Stimulated activated CD8-positive, alpha-beta memory T cell treated with anti-CD3 and anti-CD28 coated beads, Interleukin-4, amount 100 ng/mL, for 24 hours (primary cell): Measurements from ENCODE around the gene SRF.

Source experiments
- DNase-seq: peaks from one replicate; pipeline ENCODE4 v3.0.0-alpha.2; 2020; ENCODE audit warnings: low read depth

SRF gene

DNA sequence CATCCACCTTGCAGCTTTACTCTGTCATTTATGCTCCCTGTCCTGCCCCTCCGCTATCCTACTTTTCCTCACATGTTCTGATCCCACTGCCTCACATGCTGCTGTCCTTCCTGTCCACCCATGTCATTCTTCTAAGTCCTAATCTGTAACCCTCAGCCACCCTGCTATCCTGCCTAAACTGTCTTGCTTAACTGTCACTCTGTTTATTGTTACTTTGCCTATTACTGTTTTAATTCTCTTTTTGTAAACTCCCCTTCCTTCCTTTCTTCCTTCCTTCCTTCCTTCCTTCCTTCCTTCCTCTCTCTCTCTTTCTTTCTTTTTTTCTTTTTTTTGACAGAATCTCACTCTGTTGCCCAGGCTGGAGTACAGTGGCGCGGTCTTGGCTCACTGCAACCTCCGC lies 12.4 kb downstream of the SRF start:
- DNase-seq = no peak

DNA sequence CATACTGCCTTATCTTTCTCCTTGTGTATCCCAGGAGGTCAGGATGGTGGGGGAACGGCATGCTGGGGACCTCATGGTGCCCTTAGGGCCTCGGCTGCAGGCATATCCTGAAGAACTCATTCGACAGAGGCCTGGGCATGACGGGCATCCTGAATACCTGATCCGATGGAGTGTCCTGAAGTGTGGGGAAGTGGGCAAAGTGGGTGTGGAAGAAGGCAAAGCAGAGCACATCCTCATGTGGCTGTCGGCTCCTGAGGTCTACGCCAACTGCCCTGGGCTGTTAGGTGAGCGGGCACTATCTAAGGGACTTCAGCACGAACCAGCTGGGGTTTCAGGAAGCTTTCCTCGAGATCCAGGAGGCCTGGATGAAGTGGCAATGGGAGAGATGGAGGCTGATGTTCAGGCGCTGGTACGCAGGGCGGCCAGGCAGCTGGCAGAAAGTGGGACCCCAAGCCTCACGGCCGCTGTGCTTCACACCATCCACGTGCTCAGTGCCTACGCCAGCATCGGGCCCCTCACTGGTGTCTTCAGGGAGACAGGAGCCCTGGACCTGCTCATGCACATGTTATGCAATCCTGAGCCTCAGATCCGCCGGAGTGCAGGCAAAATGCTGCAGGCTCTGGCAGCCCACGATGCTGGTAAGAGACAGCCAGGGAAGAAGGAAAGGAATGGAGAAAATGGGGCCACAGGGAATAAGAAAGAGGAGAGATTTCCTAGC lies 13.4 kb downstream of the SRF start:
- DNase-seq = no peak

DNA sequence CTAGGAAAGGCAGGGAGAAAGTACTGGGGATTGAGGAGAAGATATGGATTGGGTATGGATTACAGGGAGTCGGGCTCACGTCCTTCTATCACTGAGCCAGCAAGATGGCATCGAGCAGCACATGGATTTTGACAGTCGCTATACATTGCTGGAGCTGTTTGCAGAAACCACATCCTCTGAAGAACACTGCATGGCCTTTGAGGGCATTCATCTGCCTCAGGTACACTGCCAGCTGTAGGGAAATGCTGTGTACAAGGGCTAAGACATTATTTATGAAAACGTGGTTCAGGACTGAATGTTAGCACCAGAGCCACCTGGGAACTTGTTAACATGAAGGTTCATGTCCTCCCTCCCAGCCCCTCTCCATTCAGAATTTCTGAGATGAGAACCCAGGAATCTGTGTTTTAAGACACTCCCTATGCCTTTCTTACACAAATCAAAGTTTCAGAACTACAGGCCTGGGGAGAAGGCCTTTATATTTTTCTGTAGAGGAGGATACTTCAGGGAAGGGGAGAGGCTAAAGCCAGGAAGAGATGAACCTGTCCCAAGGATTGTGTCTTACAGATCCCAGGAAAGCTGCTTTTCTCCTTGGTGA lies 14.4 kb downstream of the SRF start:
- DNase-seq = no peak

DNA sequence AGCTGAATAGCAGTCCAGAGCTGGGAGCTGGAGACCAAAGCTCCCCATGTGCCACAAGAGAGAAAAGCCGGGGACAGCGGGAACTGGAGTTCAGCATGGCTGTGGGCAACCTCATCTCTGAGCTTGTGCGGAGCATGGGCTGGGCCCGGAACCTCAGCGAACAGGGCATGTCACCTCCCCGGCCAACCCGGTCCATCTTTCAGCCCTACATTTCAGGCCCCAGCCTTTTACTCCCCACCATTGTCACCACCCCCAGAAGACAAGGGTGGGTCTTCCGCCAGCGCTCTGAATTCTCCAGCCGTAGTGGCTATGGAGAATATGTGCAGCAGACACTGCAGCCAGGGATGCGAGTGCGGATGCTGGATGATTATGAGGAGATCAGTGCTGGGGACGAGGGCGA lies 14.9 kb downstream of the SRF start:
- no peak for DNase-seq

GRCh38 chr6:43186706-43187105 lies 15.6 kb downstream of the SRF start:
- DNase-seq = no peak

GRCh38 chr6:43187821-43188220 lies 16.8 kb downstream of the SRF start:
- DNase-seq = no peak

GRCh38 chr6:43188426-43188825 lies 17.4 kb downstream of the SRF start:
- no peak for DNase-seq

GRCh38 chr6:43189776-43190304 lies 18.8 kb downstream of the SRF start:
- DNase-seq = no peak

- DNase-seq = no peak
Observed at GRCh38 chr6:43192911-43193310, 21.8 kb downstream of the SRF start.

DNA sequence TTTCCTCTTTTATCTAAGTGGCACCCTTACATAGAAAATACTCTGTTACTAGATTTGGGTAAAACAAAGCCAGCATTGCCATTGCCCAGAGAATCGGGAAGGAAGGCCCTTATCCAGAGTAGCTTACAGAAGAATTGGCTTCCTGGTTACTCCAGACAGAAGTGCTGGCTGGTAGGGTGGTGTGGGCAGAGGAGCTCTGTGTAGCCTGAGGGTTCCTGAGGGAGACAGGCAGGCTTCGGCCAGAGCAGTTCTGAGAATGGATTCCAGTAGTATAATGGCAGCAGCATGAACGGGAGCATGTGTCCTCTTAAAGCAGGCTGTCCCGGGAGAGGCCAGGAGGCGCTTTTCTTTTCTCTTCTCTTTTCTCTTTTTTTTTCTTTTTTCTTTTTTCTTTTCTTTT lies 22.9 kb downstream of the SRF start:
- no peak for DNase-seq

GRCh38 chr6:43196337-43196736 lies 25.3 kb downstream of the SRF start:
- no peak for DNase-seq

DNA sequence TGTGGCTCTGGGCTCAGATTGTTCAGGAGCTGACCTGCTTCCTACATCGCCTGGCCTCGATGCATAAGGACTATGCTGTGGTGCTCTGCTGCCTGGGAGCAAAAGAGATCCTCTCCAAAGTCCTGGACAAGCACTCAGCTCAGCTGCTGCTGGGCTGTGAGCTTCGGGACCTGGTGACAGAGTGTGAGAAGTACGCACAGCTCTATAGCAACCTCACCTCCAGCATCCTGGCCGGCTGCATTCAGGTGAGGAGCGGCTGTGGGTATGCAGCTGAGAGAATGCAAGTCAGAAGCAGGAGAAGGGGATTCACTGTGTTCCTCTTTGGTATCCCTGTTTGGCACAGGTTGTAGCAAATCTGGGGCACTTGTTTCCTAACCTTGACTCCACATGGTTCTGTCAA lies 28.8 kb downstream of the SRF start:
- no peak for DNase-seq

GRCh38 chr6:43200541-43200940 lies 29.5 kb downstream of the SRF start:
- no peak for DNase-seq

GRCh38 chr6:43202451-43202850 lies 31.4 kb downstream of the SRF start:
- DNase-seq = no peak

- DNase-seq = no peak
Observed at GRCh38 chr6:43203029-43203717, 32.1 kb downstream of the SRF start.

DNA sequence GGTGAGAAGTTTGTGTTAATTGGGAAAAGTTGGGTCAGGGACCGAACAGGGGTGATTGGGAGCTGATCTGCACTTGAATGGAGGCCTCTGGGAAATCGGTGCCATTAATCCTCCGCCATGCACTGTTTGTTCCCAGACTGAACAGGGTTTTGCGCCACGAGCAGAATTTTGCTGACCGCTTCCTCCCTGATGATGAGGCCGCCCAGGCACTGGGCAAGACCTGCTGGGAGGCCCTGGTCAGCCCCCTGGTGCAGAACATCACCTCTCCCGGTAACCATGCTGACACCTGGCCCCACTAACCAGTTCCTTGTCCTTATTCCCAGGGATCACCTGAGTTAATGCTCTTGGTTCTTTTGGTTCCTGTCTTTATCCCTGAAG lies 32.6 kb downstream of the SRF start:
- DNase-seq = no peak

DNA sequence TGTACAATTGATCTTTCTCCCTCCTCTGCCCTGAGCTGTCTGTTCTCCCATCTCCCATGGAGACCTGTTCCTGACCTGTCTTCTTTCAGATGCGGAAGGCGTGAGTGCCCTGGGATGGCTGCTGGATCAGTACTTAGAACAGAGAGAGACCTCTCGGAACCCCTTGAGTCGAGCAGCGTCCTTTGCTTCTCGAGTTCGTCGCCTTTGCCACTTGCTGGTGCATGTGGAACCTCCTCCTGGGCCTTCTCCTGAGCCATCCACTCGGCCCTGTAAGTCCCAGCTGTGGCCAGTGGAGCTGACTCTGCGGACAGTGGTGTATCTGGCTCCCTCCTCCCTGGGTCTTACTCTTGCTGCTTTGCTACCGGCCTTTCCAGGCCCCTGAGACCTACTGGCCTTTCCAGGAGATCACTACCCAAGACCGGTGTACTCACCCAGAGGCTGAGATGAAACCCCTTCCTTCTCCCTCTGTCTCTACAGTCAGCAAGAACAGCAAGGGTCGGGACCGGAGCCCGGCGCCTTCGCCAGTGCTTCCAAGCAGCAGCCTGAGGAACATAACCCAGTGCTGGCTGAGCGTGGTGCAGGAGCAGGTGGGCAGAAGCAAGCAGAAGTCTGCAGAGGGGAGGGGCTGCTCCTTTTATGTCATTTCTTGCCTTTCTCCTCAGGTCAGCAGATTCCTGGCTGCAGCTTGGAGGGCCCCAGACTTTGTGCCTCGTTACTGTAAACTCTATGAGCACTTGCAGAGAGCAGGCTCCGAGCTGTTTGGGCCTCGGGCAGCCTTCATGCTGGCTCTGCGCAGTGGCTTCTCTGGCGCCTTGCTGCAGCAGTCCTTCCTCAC lies 33.4 kb downstream of the SRF start:
- DNase-seq = no peak

DNA sequence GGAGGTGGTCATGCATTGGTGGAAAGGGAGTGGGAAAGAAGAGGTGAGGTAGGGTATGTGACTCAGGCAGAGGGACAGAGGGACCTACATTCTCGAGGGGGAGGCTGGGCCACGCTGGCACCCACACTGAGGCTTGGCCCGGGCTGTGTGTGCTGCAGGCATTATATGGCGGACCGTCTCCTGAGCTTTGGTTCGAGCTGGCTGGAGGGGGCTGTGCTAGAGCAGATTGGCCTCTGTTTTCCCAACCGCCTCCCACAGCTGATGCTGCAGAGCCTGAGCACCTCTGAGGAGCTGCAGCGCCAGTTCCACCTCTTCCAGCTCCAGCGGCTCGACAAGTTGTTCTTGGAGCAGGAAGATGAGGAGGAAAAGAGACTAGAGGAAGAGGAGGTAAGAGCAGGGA lies 34.8 kb downstream of the SRF start:
- no peak for DNase-seq

GRCh38 chr6:43207286-43207685 lies 36.2 kb downstream of the SRF start:
- no peak for DNase-seq

DNA sequence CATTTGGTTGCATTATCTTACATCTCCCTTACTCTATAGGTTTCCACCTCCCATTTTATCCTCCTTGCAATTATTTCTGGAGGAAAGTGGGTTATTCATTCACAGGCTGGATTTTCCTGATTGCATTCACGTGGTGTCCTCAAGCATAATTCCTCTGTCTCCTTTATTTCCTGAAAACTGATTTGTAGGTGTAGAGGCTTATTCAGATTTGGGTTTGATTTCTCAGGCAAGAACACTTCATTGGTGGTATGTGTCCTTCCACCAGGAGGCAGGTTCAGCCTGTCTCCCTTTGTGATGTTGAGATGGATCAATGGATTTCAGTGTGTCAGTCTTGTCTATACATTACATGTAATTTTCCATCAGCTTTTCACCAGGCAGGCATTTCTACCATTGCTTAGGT lies 40.9 kb downstream of the SRF start:
- no peak for DNase-seq

- no peak for DNase-seq
Observed at GRCh38 chr6:43213431-43213830, 42.4 kb downstream of the SRF start.

GRCh38 chr6:43215066-43215465 lies 44.0 kb downstream of the SRF start:
- DNase-seq = no peak
